ENCODE results near the gene CTIF. TPM values are rescaled to one million over a fixed set of nuclear protein-coding genes. Genes with fewer than 3 reads are reported as not detected.
A peak's percentile ranks its signal among the peaks of the same experiment; 100 is the strongest.

CTIF gene
- total RNA-seq, 6 experiments from 2014 or later, result 77.6 to 100 (median 79.2) TPM

DNA sequence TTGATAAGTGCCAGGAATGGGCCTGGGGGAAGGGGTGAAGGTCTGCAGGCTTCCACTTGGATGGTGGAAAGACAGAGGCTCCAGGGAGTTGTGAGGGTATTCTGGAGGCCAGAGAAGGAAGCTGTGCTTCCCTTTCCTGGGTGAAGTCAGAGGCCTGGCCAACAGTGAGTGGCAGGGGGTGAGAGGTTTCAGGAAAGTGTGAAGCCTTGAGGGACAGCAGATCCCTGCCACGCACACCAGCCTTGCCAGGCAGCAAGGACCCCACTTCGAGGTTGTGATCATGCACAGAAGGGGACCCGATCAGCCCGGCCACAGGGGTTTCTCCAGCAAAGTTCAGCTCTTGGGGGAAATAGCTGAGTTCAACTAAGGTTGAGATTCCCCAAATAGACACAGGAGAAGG is 345.5 kb downstream of the CTIF start:
- Mint-ChIP-seq H3K27me3 (ENCODE audit: insufficient read depth) (no peaks in the 10 kb centered on the region; the same call in 1 of the 2 replicates), H3K9me3 (peaks cover 14% of the 10 kb centered on the region), H3K36me3 (ENCODE audit: low read depth) (peaks cover 10% of the 10 kb centered on the region; the same call in 1 of the 2 replicates), H3K27ac (no peak overlapping the region), H3K4me3 (no peak overlapping the region), H3K4me1 (ENCODE audit: low read depth) (peaks cover 17% of the 10 kb centered on the region)
- TF ChIP-seq, protein P1, sequence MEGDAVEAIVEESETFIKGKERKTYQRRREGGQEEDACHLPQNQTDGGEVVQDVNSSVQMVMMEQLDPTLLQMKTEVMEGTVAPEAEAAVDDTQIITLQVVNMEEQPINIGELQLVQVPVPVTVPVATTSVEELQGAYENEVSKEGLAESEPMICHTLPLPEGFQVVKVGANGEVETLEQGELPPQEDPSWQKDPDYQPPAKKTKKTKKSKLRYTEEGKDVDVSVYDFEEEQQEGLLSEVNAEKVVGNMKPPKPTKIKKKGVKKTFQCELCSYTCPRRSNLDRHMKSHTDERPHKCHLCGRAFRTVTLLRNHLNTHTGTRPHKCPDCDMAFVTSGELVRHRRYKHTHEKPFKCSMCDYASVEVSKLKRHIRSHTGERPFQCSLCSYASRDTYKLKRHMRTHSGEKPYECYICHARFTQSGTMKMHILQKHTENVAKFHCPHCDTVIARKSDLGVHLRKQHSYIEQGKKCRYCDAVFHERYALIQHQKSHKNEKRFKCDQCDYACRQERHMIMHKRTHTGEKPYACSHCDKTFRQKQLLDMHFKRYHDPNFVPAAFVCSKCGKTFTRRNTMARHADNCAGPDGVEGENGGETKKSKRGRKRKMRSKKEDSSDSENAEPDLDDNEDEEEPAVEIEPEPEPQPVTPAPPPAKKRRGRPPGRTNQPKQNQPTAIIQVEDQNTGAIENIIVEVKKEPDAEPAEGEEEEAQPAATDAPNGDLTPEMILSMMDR (IDR thresholded peaks at IDR 0.05), result no peak
- no peak for DNase-seq

DNA sequence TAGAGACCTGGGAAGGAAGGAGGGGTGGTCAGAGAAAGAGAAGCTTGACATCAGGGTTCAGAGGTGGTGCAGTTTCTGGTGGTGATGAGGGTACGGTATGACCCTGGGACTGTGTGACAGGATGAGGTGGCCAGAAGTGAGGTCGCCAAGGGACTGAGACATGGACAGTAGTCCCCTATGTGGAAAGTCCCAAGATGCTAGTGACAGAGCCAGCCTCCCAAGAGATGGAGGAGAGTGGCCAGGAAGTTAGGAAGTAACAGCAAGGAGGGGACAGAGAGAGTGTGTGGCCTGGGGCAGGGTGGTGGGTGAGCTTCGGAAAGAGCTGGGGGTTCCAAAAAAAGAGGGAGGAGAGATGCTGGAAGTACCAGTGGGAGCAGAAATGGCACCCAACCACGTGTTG is 345.9 kb downstream of the CTIF start:
- no peaks in the 10 kb centered on the region; the same call in 1 of the 2 replicates for H3K27me3 Mint-ChIP-seq (ENCODE audit: insufficient read depth)
- H3K27ac Mint-ChIP-seq, result peak overlapping the region; percentile 22; the same call in 1 of the 2 replicates
- H3K9me3 Mint-ChIP-seq, result peaks cover 14% of the 10 kb centered on the region

DNA sequence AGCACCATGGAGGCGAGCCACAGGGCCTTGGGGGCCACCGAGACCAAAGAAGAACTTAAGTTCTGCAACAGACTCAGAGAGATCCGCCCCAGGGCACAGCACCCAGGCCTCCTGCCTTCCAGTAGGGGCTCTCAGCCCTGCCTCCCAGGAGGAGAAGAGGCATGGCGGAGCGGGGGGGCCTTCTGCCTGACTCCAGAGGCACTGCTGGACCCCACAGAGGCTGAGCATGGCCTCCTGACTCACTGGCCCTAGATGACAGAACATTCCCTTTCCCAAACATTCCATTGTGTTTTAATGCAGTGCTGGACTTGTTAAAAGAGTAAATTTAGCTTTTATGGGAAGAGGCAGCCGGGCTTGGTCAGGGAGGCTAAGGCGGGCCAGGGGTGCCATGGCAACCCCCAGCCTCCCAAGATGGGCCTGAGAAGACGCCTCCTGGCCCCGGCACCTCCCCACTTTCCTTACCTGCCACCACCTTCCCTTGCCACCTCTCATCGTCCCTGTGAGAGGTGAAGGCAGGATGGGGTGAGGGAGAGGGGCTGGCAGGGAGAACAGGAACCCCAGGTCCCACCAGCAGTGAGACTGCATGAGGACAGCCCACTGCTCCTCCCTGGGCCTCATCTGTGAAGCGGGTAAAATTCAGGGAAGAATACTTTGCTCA is 346.6 kb downstream of the CTIF start:
- no peak for DNase-seq
- Mint-ChIP-seq H3K27me3 (ENCODE audit: insufficient read depth) (no peaks in the 10 kb centered on the region; the same call in 1 of the 2 replicates), H3K36me3 (ENCODE audit: low read depth) (peaks cover 5% of the 10 kb centered on the region; the same call in 1 of the 2 replicates), H3K4me3 (no peak overlapping the region), H3K4me1 (ENCODE audit: low read depth) (peaks cover 17% of the 10 kb centered on the region), H3K9me3 (peaks cover 9% of the 10 kb centered on the region), H3K27ac (no peak overlapping the region)
- TF ChIP-seq, protein P1 (IDR thresholded peaks at IDR 0.05), result no peak

More for the DNA sequence above, 345.9 kb downstream of the CTIF start:
- Mint-ChIP-seq H3K4me3 (no peak overlapping the region), H3K4me1 (ENCODE audit: low read depth) (peaks cover 17% of the 10 kb centered on the region), H3K36me3 (ENCODE audit: low read depth) (peaks cover 10% of the 10 kb centered on the region; the same call in 1 of the 2 replicates)
- DNase-seq, result no peak
- TF ChIP-seq, protein P1 (IDR thresholded peaks at IDR 0.05), result no peak

DNA sequence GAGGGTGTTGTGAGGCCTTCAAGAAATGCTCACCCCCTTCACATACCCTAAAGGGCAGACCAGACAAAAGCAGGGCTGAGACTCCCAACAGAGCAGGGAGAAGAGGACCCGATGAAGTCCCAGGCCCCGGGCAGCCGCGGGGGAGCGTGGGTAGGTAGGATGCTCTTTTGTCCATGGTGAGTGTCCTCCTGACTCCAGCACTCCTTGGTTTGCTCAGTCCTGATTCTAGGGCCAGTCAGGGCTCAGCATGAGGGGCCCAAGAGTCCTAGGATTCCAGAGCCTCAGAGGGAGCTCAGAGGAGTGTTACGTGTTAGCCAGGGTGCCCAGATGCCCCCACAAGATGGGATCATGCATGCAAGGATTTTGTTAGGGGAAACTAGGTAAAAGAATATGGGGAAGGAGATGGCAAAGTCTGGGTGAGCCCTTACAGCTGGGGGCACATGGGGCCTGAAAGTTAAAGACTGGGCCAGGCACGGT is 347.1 kb downstream of the CTIF start:
- TF ChIP-seq, protein P1 (IDR thresholded peaks at IDR 0.05), result no peak
- peaks cover 17% of the 10 kb centered on the region for H3K4me1 Mint-ChIP-seq (ENCODE audit: low read depth)
- no peak overlapping the region for H3K4me3 Mint-ChIP-seq
- no peak overlapping the region for H3K27ac Mint-ChIP-seq
- H3K36me3 Mint-ChIP-seq (ENCODE audit: low read depth), result no peaks in the 10 kb centered on the region; the same call in 1 of the 2 replicates
- peaks cover 3% of the 10 kb centered on the region; the same call in 1 of the 2 replicates for H3K9me3 Mint-ChIP-seq
- H3K27me3 Mint-ChIP-seq (ENCODE audit: insufficient read depth), result no peaks in the 10 kb centered on the region; the same call in 1 of the 2 replicates
- DNase-seq, result no peak

DNA sequence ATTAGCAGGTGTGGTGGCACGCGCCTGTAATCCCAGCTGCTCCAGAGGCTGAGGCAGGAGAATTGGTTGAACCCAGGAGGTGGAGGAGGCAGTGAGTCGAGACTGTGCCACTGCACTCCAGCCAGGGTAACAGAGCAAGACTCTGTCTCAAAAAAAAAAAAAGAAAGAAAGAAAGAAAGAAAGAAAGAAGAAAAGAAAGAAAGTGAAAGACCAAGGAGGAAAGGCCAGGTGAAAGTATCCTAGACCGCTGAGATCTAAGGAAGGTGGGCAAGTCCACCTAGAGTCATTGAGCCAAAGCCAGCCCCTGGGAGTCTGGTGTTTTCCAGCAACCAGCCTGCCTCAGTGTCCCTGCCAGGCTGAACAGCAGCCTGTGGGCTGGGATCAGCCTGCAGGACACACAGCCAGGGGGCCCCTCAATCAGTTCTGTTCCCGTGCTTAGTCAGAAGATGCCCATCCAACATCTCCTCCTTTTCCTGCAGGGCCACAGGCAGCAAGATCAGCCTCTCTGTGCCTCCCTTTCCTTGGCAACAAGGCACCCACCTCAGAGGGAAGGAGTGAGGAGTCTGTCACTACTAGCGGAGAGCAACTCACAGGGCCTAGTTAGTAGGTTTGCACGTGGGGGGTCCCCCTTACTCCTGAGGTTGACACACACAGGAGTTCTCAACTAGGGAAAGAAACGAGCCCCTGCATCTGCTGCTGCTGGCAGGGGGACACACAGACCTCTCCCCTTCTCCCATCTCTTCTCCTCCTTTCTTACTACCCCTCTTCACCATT is 347.9 kb downstream of the CTIF start:
- Mint-ChIP-seq H3K4me3 (no peak overlapping the region), H3K27ac (no peak overlapping the region), H3K36me3 (ENCODE audit: low read depth) (no peaks in the 10 kb centered on the region), H3K4me1 (ENCODE audit: low read depth) (peaks cover 17% of the 10 kb centered on the region), H3K27me3 (ENCODE audit: insufficient read depth) (no peaks in the 10 kb centered on the region; the same call in 1 of the 2 replicates), H3K9me3 (no peaks in the 10 kb centered on the region)
- no peak for DNase-seq
- TF ChIP-seq, protein P1 (IDR thresholded peaks at IDR 0.05), result no peak
